ENCODE measurements around the gene DDX24.

DNA sequence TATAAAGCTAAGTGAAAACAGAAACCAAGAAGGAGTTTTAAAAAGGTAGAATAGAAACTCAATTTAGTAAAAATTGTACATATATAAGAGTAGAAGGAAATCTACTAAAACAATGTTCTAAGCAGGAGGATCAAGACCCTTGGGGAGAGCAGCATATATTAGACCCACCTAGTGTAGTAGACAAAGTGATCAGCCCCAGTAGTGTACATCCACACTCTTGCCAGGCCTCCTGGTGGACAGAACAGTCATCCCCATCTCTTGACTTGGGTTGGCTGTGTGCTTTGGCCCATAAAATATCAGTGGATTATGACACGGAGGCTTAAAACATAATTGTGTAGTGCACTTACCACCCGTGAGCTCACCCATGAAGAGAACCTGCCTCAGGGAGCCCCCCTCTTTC is 65.8 kb downstream of the DDX24 start:
- TF ChIP-seq ZNF138 (CRISPR knock-in tag; conservative IDR thresholded peaks at IDR 0.05), result no peak
- TF ChIP-seq, protein P1, sequence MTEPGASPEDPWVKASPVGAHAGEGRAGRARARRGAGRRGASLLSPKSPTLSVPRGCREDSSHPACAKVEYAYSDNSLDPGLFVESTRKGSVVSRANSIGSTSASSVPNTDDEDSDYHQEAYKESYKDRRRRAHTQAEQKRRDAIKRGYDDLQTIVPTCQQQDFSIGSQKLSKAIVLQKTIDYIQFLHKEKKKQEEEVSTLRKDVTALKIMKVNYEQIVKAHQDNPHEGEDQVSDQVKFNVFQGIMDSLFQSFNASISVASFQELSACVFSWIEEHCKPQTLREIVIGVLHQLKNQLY (CRISPR knock-in tag; IDR thresholded peaks at IDR 0.05), result no peak
- TF ChIP-seq RELA (CRISPR knock-in tag; IDR thresholded peaks at IDR 0.05; ENCODE audit: borderline replicate concordance), result no peak
- TF ChIP-seq, protein P2, sequence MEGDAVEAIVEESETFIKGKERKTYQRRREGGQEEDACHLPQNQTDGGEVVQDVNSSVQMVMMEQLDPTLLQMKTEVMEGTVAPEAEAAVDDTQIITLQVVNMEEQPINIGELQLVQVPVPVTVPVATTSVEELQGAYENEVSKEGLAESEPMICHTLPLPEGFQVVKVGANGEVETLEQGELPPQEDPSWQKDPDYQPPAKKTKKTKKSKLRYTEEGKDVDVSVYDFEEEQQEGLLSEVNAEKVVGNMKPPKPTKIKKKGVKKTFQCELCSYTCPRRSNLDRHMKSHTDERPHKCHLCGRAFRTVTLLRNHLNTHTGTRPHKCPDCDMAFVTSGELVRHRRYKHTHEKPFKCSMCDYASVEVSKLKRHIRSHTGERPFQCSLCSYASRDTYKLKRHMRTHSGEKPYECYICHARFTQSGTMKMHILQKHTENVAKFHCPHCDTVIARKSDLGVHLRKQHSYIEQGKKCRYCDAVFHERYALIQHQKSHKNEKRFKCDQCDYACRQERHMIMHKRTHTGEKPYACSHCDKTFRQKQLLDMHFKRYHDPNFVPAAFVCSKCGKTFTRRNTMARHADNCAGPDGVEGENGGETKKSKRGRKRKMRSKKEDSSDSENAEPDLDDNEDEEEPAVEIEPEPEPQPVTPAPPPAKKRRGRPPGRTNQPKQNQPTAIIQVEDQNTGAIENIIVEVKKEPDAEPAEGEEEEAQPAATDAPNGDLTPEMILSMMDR (IDR thresholded peaks at IDR 0.05), result no peak
- TF ChIP-seq NFE2L1 (CRISPR knock-in tag; IDR thresholded peaks at IDR 0.05), result no peak
- TF ChIP-seq, protein P3, sequence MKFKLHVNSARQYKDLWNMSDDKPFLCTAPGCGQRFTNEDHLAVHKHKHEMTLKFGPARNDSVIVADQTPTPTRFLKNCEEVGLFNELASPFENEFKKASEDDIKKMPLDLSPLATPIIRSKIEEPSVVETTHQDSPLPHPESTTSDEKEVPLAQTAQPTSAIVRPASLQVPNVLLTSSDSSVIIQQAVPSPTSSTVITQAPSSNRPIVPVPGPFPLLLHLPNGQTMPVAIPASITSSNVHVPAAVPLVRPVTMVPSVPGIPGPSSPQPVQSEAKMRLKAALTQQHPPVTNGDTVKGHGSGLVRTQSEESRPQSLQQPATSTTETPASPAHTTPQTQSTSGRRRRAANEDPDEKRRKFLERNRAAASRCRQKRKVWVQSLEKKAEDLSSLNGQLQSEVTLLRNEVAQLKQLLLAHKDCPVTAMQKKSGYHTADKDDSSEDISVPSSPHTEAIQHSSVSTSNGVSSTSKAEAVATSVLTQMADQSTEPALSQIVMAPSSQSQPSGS (CRISPR knock-in tag; IDR thresholded peaks at IDR 0.05; ENCODE audit: borderline replicate concordance, low read depth), result no peak

All from WTC11 (cell line).